GM13977 (cell line): ENCODE data around the gene ATP10A.

ENCODE experiments used
- DNase-seq: peaks from one replicate; pipeline ENCODE4 v3.0.0; 2012; ENCODE audit warnings: low spot score
- in situ Hi-C: fragments of 300-500 bp; cut with MboI; formaldehyde crosslinking; loops from one replicate; pipeline ENCODE4 v1.12.0; 2022; ENCODE audit warnings: low sequenced_read_pairs, low pct_unique_long_range_greater_than_20kb, mixed read lengths, inconsistent platforms; ENCODE audit not compliant: unreplicated experiment
- TF ChIP-seq, protein P1 (sequence below): IDR thresholded peaks from 2 replicates; pipeline ENCODE4 v1.5.1; 2012; ENCODE audit warnings: mild to moderate bottlenecking, control low read depth; ENCODE audit not compliant: insufficient read depth; ENCODE audit errors: extremely low read depth, missing control alignments

The ATP10A gene

DNA sequence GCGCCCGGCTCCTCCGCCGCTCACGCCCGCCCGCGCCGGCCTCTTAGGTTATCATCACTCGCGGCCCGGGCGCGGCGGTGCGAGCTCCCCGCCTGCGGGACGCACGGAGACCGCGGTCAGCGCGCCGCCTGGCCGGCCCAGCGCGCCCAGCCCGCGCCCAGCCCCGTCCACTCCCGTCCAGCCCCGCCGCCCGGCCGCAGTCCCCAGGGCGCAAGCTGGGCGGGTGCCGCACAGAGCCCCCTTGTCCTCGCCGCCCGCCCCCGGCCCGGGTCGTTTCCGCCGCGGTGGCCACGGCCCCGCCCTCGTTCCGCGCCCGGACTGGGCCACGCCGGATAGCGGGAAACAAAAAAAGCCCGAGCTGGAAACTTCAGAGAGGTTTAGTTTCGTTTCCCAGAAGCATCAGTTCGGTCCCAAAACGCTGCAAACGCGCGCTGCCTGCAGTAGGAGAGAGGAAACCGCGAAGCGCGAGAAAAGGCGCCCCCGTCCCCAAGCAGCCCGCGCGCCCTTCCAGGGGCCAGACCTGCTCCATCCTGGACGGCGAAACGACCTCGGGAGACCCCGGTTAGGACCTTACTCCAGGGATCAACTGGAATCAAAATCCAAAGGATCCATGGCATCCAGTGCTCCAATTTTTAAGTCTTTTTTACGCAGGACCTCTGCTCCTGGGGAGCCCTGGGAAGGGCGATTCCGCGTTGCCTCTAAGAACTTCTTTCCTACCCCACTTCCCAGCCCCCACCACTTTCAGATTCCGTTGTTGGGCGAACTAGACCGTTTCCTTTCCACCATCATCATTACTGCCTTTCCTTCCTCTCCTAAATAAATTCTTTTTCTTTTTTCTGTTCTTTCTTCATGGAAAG is at the start of gene ATP10A:
Gene ATP10A, minus strand, starts transcription at position 217 of the 857 bp plus-strand sequence. CDS start 231 bp downstream, outside the sequence.
- DNase-seq = no peak
- in situ Hi-C loops = no loop called here
- TF ChIP-seq, protein P1, sequence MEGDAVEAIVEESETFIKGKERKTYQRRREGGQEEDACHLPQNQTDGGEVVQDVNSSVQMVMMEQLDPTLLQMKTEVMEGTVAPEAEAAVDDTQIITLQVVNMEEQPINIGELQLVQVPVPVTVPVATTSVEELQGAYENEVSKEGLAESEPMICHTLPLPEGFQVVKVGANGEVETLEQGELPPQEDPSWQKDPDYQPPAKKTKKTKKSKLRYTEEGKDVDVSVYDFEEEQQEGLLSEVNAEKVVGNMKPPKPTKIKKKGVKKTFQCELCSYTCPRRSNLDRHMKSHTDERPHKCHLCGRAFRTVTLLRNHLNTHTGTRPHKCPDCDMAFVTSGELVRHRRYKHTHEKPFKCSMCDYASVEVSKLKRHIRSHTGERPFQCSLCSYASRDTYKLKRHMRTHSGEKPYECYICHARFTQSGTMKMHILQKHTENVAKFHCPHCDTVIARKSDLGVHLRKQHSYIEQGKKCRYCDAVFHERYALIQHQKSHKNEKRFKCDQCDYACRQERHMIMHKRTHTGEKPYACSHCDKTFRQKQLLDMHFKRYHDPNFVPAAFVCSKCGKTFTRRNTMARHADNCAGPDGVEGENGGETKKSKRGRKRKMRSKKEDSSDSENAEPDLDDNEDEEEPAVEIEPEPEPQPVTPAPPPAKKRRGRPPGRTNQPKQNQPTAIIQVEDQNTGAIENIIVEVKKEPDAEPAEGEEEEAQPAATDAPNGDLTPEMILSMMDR = no peak

GRCh38 chr15:25912035-25912434 is 48.9 kb upstream of the ATP10A start:
- no peak for DNase-seq
- TF ChIP-seq, protein P1 = no peak
- in situ Hi-C loops = no loop called here

GRCh38 chr15:25910832-25911231 is 47.7 kb upstream of the ATP10A start:
- DNase-seq = no peak
- TF ChIP-seq, protein P1 = no peak
- in situ Hi-C loops = no loop called here

GRCh38 chr15:25909806-25910205 is 46.7 kb upstream of the ATP10A start:
- DNase-seq = no peak
- TF ChIP-seq, protein P1 = no peak
- in situ Hi-C loops = no loop called here

- in situ Hi-C loops = no loop called here
- TF ChIP-seq, protein P1 = no peak
- DNase-seq = no peak
These were observed 46.2 kb upstream of the ATP10A start for GRCh38 chr15:25909325-25909724.

DNA sequence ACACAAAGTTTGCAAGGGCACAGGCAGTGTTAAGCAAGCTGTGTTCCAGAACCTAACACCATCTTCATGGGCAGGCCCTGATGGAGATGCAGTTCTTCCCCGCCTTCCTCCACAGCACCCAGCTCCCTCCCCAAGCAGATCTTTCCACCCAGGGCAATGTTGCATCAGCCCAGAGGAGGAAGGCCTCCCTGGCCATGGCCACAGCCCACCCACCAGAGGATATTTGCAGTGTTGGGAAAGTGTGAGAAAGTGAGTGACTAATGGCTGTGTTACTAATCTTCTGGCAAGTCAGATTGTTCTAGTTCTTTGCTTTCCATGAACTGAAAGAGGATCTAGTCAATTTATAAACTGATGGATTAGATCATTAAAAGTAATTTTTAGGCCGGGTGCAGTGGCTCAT is 42.0 kb upstream of the ATP10A start:
- no peak for DNase-seq
- in situ Hi-C loops = no loop called here
- TF ChIP-seq, protein P1 = no peak
